Neural cell (in vitro differentiated cells): ENCODE measurements around the gene YTHDF2.

Experiments used
- EP300 ChIP-seq: fragments of 450-650 bp; conservative IDR thresholded peaks from 2 replicates; pipeline ENCODE4 v1.6.1; 2014; ENCODE audit warnings: antibody characterized with exemption, mild to moderate bottlenecking, moderate library complexity; ENCODE audit not compliant: poor library complexity, severe bottlenecking
- EZH2 ChIP-seq: fragments of 200-600, 300-800 bp; shearing (Covaris generic), sonication (generic); IDR thresholded peaks from 2 replicates; pipeline ENCODE4 v1.6.1; 2014; ENCODE audit warnings: antibody characterized with exemption, low read length, borderline replicate concordance, mild to moderate bottlenecking; ENCODE audit not compliant: insufficient read depth, poor library complexity, severe bottlenecking
- POLR2AphosphoS5 ChIP-seq: IDR thresholded peaks from 2 replicates; pipeline ENCODE4 v1.6.1; 2012
- TF ChIP-seq, protein P1 (sequence below): fragments of 450-650 bp; IDR thresholded peaks from 2 replicates; pipeline ENCODE4 v1.5.1; 2014; ENCODE audit warnings: antibody characterized with exemption, mild to moderate bottlenecking, moderate library complexity; ENCODE audit not compliant: poor library complexity, severe bottlenecking

DNA sequence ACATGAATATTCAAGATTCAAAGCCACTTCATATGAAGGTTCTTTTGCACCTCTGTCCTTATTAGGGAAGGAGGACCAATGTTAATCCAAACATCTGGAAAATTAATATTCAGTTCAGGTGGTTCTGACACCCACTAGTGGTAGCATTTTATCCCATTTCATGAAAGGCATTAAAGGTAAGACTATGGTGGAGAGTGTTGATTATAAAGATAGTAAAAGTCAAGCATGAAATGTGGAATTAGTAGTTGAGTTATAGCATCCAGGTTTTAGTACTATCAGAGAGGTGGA lies 17.5 kb upstream of the YTHDF2 start:
- TF ChIP-seq, protein P1, sequence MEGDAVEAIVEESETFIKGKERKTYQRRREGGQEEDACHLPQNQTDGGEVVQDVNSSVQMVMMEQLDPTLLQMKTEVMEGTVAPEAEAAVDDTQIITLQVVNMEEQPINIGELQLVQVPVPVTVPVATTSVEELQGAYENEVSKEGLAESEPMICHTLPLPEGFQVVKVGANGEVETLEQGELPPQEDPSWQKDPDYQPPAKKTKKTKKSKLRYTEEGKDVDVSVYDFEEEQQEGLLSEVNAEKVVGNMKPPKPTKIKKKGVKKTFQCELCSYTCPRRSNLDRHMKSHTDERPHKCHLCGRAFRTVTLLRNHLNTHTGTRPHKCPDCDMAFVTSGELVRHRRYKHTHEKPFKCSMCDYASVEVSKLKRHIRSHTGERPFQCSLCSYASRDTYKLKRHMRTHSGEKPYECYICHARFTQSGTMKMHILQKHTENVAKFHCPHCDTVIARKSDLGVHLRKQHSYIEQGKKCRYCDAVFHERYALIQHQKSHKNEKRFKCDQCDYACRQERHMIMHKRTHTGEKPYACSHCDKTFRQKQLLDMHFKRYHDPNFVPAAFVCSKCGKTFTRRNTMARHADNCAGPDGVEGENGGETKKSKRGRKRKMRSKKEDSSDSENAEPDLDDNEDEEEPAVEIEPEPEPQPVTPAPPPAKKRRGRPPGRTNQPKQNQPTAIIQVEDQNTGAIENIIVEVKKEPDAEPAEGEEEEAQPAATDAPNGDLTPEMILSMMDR: no peak
- TF ChIP-seq EZH2: no peak
- TF ChIP-seq POLR2AphosphoS5: no peak
- TF ChIP-seq EP300: no peak
